HepG2 (cell line): ENCODE results near the gene TMEM269. TPM values are rescaled to one million over a fixed set of nuclear protein-coding genes. Genes with fewer than 3 reads are reported as not detected.

Experiments
- ASH2L ChIP-seq: fragments of 300-600, 200-600 bp; sonication (generic); IDR thresholded peaks from 2 replicates; pipeline ENCODE4 v1.7.0; 2017; ENCODE audit warnings: low read depth, mild to moderate bottlenecking, moderate library complexity, mixed read lengths, low read length; ENCODE audit not compliant: insufficient read length
- MAZ ChIP-seq, 2 experiments: sonication (generic) in 1 of 2; formaldehyde crosslinking in 1 of 2; IDR thresholded peaks; 2 replicates each; pipeline versions ENCODE4 v1.5.0 to v1.6.1; 2012 to 2020; ENCODE audit warnings: low read depth in 2 of 2, mild to moderate bottlenecking in 2 of 2, borderline replicate concordance in 1 of 2, improper control_type of control experiment in 1 of 2, low read length in 1 of 2, missing genetic modification reagents in 1 of 2, moderate library complexity in 1 of 2
- RAD21 ChIP-seq: fragments of 450-650 bp; formaldehyde crosslinking; IDR thresholded peaks from 2 replicates; pipeline ENCODE4 v1.5.0; 2020; ENCODE audit warnings: mild to moderate bottlenecking
- RCOR2 ChIP-seq: IDR thresholded peaks from 2 replicates; pipeline ENCODE4 v1.6.1; 2016; ENCODE audit warnings: missing biosample characterization, missing genetic modification reagents
- RXRA ChIP-seq: sonication (generic); formaldehyde crosslinking; IDR thresholded peaks from 2 replicates; pipeline ENCODE4 v1.5.1; 2020; ENCODE audit warnings: missing genetic modification reagents
- SP5 ChIP-seq: IDR thresholded peaks from 2 replicates; pipeline ENCODE4 v1.6.1; 2016; ENCODE audit warnings: low read depth, borderline replicate concordance
- TFE3 ChIP-seq: IDR thresholded peaks from 2 replicates; pipeline ENCODE4 v1.6.1; 2016
- ZFP36L1 ChIP-seq: sonication (generic); formaldehyde crosslinking; IDR thresholded peaks from 2 replicates; pipeline ENCODE4 v1.8.0; 2022; ENCODE audit warnings: mild to moderate bottlenecking, missing genetic modification reagents, moderate library complexity
- ZNF101 ChIP-seq: sonication (generic); formaldehyde crosslinking; IDR thresholded peaks from 2 replicates; pipeline ENCODE4 v1.4.0; 2020; ENCODE audit warnings: mild to moderate bottlenecking, low read depth, missing genetic modification reagents, borderline replicate concordance
- ZNF740 ChIP-seq: sonication (generic); formaldehyde crosslinking; IDR thresholded peaks from 2 replicates; pipeline ENCODE4 v1.4.0; 2020; ENCODE audit warnings: missing genetic modification reagents
- ZNF790 ChIP-seq: sonication (generic); formaldehyde crosslinking; IDR thresholded peaks from 2 replicates; pipeline ENCODE4 v1.8.0; 2022; ENCODE audit warnings: missing genetic modification reagents, mild to moderate bottlenecking, borderline replicate concordance
- polyA plus RNA-seq, 8 experiments: library from polyadenylated mRNA; depleted of rRNA in 3 of 8; stranded (reverse) in 7 of 8; unstranded in 1 of 8; fragments of >200 nt; fragmentation: Illumina TruSeq in 4 of 8; extraction: Trizol in 4 of 8; gene quantifications; 2 replicates each; pipeline versions ENCODE4 v1.2.1 to v1.2.3, GENCODE V29; 2011 to 2016; ENCODE audit warnings: low read depth in 4 of 8, missing spikeins in 1 of 8, mixed read lengths in 1 of 8; ENCODE audit not compliant: insufficient read depth in 1 of 8
- total RNA-seq, 5 experiments: library from RNA; depleted of rRNA; stranded (reverse); fragments of >200 nt; fragmentation: Illumina TruSeq; extraction: Trizol; gene quantifications; 2 replicates each; pipeline ENCODE4 v1.2.3, GENCODE V29; 2016; ENCODE audit warnings: low read depth in 1 of 5
- TF ChIP-seq, protein P1 (sequence below): sonication (generic); formaldehyde crosslinking; IDR thresholded peaks from 2 replicates; pipeline ENCODE4 v1.5.0; 2020; ENCODE audit warnings: mild to moderate bottlenecking, missing genetic modification reagents, borderline replicate concordance
- TF ChIP-seq, protein P2 (sequence below), 2 experiments: IDR thresholded peaks; 2 replicates each; pipeline ENCODE4 v1.6.1; 2011 to 2012; ENCODE audit warnings: low read length in 2 of 2, borderline replicate concordance in 1 of 2, low read depth in 1 of 2, mild to moderate bottlenecking in 1 of 2, moderate library complexity in 1 of 2

Gene TMEM269
- total and polyA plus RNA-seq, 2 of the 13 experiments (the other 11 are each of a cell fraction or from before 2014, with no cell fraction given), result 0.15 to 0.21 TPM

GRCh38 chr1:42765832-42766740 lies 18.7 kb upstream of the TMEM269 start (continued):
- TF ChIP-seq ZNF740 (peak; percentile 56; the same call in 1 of the 2 replicates), ASH2L (no peak), MAZ (IDR thresholded peaks at IDR 0.05; ENCODE audit: borderline replicate concordance, low read depth, low read length) (peak; percentile 48; the same call in 1 of the 2 replicates), MAZ (CRISPR knock-in tag; IDR thresholded peaks at IDR 0.05; ENCODE audit: low read depth) (peak; percentile 6; the same call in 1 of the 2 replicates), TFE3 (CRISPR knock-in tag) (peak; percentile 19; the same call in 1 of the 2 replicates), RXRA (CRISPR knock-in tag) (no peak), RCOR2 (no peak), RAD21 (CRISPR knock-in tag) (0 out of 2 replicates have a peak, but pooled peaks have one; percentile 13), ZNF101 (CRISPR knock-in tag) (no peak), SP5 (CRISPR knock-in tag) (no peak), ZFP36L1 (CRISPR knock-in tag) (no peak), ZNF790 (no peak)
- TF ChIP-seq, protein P1, sequence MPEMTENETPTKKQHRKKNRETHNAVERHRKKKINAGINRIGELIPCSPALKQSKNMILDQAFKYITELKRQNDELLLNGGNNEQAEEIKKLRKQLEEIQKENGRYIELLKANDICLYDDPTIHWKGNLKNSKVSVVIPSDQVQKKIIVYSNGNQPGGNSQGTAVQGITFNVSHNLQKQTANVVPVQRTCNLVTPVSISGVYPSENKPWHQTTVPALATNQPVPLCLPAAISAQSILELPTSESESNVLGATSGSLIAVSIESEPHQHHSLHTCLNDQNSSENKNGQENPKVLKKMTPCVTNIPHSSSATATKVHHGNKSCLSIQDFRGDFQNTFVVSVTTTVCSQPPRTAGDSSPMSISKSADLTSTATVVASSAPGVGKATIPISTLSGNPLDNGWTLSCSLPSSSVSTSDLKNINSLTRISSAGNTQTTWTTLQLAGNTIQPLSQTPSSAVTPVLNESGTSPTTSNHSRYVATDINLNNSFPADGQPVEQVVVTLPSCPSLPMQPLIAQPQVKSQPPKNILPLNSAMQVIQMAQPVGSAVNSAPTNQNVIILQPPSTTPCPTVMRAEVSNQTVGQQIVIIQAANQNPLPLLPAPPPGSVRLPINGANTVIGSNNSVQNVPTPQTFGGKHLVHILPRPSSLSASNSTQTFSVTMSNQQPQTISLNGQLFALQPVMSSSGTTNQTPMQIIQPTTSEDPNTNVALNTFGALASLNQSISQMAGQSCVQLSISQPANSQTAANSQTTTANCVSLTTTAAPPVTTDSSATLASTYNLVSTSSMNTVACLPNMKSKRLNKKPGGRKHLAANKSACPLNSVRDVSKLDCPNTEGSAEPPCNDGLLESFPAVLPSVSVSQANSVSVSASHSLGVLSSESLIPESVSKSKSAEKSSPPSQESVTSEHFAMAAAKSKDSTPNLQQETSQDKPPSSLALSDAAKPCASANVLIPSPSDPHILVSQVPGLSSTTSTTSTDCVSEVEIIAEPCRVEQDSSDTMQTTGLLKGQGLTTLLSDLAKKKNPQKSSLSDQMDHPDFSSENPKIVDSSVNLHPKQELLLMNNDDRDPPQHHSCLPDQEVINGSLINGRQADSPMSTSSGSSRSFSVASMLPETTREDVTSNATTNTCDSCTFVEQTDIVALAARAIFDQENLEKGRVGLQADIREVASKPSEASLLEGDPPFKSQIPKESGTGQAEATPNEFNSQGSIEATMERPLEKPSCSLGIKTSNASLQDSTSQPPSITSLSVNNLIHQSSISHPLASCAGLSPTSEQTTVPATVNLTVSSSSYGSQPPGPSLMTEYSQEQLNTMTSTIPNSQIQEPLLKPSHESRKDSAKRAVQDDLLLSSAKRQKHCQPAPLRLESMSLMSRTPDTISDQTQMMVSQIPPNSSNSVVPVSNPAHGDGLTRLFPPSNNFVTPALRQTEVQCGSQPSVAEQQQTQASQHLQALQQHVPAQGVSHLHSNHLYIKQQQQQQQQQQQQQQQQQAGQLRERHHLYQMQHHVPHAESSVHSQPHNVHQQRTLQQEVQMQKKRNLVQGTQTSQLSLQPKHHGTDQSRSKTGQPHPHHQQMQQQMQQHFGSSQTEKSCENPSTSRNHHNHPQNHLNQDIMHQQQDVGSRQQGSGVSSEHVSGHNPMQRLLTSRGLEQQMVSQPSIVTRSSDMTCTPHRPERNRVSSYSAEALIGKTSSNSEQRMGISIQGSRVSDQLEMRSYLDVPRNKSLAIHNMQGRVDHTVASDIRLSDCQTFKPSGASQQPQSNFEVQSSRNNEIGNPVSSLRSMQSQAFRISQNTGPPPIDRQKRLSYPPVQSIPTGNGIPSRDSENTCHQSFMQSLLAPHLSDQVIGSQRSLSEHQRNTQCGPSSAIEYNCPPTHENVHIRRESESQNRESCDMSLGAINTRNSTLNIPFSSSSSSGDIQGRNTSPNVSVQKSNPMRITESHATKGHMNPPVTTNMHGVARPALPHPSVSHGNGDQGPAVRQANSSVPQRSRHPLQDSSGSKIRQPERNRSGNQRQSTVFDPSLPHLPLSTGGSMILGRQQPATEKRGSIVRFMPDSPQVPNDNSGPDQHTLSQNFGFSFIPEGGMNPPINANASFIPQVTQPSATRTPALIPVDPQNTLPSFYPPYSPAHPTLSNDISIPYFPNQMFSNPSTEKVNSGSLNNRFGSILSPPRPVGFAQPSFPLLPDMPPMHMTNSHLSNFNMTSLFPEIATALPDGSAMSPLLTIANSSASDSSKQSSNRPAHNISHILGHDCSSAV (CRISPR knock-in tag), result no peak
- TF ChIP-seq, protein P2, sequence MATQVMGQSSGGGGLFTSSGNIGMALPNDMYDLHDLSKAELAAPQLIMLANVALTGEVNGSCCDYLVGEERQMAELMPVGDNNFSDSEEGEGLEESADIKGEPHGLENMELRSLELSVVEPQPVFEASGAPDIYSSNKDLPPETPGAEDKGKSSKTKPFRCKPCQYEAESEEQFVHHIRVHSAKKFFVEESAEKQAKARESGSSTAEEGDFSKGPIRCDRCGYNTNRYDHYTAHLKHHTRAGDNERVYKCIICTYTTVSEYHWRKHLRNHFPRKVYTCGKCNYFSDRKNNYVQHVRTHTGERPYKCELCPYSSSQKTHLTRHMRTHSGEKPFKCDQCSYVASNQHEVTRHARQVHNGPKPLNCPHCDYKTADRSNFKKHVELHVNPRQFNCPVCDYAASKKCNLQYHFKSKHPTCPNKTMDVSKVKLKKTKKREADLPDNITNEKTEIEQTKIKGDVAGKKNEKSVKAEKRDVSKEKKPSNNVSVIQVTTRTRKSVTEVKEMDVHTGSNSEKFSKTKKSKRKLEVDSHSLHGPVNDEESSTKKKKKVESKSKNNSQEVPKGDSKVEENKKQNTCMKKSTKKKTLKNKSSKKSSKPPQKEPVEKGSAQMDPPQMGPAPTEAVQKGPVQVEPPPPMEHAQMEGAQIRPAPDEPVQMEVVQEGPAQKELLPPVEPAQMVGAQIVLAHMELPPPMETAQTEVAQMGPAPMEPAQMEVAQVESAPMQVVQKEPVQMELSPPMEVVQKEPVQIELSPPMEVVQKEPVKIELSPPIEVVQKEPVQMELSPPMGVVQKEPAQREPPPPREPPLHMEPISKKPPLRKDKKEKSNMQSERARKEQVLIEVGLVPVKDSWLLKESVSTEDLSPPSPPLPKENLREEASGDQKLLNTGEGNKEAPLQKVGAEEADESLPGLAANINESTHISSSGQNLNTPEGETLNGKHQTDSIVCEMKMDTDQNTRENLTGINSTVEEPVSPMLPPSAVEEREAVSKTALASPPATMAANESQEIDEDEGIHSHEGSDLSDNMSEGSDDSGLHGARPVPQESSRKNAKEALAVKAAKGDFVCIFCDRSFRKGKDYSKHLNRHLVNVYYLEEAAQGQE (IDR thresholded peaks at IDR 0.05; ENCODE audit: borderline replicate concordance in 1 of 2, low read depth in 1 of 2, low read length in 2 of 2), result no peak
